ENCODE measurements around the gene SDF4.

Gene SDF4

DNA sequence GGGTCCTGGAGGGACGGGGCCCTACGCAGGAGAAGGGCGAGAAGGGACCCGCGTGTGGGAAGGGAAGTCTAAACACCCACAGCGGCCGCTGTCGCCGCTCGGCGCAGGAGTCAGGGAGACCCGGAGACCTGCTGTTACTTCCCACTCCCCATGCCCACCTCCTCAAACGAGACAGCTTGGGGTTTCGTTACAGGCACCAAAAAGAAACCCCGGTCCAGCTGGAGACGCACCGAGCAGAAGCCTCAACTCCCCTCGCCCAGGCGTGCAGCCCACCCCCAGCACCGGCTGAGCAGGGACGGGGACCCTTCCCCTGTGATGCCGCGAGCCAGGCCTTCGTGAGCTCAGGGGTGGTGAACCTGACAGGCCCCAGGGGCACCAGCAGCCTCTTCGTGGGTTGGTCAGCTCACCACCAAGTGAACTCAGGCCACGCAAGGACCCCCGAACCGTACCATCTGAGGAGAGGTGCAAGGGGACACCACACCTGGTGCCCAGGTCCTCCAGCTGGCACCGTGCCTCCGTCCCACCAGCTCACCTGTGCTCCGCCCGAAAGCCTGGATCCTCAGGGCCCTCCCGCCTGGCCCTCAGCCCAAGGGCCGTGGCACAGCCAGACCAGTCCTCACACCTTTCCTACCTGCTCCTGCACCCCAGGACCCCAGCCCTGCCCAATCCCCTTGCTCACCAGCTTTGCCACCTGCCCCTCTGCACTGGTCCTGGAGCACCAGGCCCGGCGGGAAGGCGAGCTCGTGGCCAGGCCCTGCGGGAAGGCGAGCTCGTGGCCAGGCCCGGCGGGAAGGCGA lies 5.0 kb downstream of the SDF4 start:
- DNase-seq: no peak

DNA sequence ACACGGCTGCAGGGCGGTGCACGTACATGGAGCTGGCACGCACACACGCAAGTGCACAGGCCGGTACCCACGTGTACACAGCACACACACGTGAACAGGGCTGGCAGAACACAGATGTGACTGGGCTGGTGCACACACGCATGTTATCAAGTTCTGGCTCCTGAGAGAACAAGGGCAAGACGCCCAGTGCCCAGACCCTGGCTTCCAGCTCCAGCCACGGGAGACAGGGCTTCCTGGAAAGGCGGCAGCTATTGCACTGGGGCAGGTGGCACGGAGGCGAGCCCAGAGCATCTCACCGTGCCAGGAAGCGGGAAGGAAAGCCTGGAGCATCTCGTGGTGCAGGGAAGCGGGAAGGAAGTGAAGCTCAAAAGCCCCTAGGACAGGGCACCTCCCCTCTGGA lies 5.9 kb downstream of the SDF4 start:
- no peak for DNase-seq

DNA sequence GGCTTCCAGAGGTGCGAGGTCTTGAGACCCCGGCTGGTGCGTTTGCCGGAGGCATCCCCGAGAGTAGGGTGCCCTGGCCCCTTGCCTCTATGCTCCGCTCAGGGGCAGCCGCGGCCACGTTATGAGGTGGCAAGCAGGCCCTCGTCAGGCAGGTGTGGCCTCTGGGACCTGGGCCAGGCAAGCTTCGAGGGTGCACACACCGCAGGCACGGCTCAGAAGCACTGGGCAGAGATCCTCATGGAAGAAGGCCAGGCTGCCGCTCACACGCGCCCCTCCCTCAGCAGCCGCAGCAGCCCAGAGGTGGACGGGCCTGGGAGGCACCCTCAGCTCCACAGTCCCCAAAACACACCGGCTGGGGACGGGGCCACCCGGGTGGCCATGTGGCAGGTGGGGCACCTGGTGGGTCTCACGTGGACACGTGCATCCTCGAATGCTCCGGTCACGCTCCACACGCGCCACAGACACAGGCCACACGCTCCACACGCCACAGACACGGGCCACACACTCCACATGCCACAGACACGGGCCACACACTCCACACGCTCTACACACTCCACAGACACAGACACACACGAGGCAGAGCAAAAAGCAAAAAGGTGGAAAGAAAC lies 6.5 kb downstream of the SDF4 start:
- no peak for DNase-seq

DNA sequence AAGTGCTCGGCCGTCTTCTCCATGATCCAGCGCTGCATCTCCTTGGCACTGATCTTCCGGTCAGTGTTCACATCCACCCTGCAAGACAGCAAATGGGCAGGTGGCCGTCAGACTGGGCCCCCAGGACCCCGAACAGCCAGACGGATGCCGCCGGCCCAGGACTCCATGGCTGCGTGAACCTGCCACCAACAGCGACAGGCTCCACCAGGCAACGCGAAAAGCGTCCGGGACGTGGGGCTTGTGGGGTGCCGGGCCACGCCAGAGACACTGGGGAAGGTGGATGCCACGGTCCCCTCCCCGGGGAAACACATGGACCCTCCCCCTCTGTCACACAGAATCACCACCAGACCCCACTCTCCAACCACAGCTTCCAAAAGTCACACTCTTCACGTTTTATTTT lies 7.9 kb downstream of the SDF4 start:
- no peak for DNase-seq

DNA sequence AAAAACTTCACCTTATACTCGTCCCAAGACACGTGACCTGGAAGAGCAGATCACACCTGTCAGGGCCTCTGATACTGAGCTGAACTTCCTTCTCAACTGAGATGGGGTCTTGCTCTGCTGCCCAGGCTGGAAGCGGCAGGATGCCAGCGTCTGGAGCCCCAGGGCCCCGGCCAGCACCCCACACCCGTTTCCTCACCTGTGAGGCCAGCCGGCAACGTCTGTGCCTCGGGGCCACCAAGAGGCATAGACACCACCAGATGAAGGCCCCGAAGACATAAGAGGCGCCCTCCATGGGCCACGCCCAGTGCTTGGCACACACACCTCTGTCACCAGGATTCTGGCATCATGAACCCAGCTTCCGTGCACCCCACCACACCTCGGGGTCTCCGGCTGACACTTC lies 8.5 kb downstream of the SDF4 start:
- DNase-seq: no peak

DNA sequence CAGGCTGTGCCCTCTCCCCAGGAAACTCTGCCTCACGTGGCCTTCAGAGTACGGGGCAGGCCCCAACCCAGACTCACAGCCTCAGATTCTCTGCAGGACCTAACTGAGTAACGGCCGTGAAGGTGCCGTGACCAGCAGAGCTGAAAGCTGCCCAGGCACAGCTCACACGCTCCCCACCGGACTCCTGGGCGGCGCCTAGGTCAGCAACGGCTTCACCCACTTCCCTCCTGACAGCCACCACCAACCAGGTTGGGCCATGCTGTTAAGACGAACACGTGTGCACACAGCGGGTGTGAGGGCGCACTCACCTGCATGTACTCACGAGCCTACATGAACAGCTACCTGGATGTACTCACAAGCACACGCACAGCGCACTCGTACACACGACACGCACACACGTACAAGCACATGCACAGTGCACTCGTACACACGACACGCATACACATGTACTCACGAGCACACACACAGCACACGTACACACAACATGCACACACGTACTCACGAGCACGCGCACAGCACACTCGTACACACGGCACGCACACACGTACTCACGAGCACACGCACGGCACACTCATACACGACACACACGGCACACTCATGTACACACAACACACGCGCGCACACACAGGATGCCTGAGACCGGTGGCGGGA lies 9.1 kb downstream of the SDF4 start:
- DNase-seq: no peak

DNA sequence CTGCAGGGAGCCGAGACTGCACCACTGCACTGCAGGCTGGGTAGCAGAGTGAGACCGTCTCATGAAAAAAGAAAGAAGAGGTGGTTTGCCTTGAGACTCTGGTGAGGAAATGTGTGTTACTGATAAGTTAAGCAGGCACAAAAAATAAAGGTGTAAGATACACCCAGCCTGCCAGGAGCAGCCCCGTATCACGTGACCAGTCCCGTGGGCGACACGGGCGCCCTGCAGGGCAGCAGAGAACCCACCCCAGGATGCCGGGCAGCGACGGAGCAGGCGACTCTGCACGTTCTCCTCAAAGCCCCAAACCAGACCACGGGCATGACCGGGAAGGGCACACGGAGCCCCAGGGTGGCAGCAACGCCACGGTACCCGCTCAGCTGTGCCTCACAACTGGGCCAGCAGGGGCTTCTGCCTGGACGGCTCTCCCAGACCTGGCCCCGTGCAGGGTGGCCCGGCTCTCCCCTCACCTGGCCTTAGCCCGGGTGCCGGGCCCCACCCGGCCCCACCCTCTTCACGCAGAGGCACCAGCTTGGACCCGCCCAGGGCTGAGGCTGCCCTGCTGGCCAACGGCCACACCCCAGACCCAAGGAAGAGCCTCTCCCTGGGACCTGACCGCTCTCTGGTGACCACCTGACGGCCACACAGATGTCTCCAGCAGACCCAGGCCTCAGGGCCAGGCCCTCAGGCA lies 9.8 kb downstream of the SDF4 start:
- DNase-seq: no peak

DNA sequence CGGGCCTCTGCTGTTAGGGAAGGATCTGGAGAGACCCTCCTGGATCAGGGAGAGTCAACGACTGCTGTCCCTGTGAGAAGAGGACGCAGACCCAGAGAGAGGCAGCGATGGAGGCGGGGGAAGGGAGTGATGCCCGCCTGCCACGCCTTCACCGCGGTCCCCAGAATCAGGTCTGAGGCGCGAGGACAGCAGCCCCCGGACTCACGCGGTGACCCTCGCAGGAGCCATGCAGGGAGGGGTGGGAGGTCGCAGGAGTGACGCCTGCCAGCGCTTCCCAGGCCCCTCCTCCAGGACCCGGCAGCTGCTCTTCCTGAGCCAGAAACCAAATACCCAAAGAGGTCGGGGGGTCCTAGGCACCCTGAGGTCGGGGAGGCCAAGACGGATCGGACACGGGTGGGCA lies 11.6 kb downstream of the SDF4 start:
- DNase-seq: no peak

DNA sequence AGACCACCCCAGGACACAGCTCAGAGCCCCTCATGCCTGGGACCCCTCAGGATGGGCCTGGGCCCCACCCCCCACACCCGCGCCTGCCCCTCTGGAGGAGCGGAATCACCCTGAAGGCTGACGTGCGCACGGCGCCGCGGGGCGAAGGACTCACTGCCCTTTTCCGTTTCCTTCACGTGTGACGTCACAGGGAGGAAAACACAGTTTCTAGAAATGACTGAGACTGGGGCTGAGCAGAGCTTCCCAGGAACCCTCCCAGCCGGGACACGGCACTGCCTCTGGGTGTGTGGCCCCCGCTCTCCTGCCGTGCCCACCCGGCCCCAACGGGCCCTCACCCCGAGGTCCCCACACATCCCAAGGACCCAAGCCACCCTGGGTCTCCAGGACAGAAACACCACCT lies 12.5 kb downstream of the SDF4 start:
- DNase-seq: no peak

DNA sequence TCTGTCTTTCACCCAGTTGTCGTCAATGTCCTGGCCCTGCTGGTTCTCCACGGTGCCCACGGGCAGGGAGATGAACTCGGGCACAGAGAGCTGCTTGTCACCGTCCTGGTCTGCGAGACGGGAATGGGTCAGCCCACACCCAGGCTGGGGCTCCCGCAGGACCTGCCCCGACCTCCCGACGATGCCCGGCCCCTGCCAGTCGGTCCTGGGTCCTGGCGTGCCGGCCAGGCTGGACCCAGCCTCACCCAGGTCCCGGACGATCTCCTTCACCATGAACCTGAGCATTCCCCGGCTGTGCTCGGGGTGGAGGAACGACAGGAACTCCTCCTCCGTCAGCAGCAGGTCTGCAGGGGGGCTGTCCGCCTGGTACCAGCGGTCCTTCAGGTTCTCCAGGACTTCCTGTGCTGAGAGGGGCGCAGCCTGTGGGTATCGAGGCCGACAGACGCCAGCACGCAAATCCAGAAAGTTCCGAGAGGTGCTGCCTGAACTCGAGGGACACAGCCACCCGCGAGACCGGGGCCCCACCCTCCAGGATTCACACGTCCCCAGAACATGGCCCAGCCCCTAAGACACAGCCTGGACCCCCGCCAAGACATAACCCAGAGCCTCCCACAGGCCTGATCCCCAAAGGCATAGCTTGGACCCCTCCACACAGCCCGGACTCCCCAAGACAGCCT lies 13.1 kb downstream of the SDF4 start:
- no peak for DNase-seq

DNA sequence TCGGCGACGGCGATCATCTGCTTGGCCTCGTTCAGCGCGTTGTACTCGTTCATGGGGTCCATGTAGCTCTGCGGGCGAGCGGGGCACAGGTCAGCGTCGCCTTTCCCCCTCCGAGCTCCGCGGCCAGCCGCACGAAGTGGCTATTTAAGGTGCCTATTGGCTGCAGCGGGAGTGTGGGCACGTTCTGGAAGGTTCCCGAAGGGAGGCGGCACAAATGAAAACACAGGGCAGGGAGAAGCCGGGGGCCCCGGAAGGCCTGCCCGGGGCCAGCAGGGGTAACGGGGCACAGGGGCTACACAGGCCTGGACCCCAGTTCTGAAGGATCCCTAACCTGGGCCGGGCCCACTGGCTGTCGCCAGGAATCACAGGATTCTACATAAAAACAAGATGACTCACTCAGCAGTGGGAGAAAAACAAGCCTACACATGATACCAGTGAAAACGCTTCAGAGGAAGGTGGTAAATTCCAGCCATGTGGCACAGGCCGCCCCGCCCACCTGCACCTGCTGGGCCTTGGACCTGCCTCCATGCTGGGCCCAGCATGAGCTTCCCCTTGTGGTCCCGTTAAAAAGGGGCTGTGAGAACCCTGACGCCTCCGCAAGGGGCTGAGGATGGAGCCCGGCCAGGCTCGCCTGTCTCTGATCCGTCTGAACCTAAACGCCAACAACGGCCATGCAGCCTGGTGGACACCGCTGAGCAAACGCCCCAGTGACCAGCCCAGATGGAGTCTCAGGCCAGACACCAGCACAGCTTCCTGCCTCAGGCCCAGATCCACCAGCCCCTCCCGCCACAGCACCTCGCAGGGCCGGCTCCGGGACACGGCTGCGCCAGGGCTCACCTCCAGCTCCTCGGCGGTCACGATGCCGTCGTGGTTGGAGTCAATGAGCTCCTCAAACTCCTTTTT lies 13.9 kb downstream of the SDF4 start:
- DNase-seq: no peak

DNA sequence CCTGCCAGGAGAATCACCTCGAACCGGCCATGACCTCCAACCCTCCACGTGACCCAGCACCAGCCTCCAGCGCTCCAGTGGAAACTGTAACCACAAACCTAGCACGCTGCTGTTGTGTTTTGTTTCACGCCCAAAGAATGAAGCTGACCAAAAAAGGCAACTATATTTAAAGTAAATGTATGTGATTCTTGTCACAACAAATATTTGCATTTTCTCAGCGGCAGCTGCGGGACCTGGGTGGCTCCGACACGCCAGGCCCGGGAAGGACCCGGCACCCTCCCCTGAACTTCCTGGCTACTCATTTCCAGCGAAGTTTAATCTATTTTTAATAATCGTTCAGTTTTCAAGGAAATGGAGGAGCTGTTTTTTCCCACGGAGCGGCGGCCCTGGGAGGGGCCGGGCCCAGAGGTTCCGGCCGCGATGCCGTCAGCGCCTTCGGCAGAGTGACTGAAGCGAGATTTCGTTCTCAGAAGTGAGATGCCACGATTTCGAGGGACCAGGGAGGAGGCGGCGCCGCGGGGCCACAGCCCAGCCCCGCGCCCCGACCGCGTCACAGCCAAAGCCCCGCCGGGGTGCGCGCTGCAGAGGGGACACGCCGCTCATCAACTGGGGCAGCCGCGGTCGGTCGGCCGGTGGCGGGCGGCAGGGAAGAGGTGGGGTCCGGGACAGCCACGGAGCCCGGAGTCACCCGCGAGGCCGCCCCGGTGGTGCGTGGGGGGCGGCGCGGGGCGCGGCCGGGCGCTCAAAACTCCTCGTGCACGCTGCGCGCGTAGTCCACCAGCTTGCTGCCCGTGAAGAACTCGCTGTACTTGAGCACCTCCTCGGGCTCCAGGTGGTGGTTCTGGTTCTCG lies 14.8 kb downstream of the SDF4 start:
- DNase-seq: no peak

DNA sequence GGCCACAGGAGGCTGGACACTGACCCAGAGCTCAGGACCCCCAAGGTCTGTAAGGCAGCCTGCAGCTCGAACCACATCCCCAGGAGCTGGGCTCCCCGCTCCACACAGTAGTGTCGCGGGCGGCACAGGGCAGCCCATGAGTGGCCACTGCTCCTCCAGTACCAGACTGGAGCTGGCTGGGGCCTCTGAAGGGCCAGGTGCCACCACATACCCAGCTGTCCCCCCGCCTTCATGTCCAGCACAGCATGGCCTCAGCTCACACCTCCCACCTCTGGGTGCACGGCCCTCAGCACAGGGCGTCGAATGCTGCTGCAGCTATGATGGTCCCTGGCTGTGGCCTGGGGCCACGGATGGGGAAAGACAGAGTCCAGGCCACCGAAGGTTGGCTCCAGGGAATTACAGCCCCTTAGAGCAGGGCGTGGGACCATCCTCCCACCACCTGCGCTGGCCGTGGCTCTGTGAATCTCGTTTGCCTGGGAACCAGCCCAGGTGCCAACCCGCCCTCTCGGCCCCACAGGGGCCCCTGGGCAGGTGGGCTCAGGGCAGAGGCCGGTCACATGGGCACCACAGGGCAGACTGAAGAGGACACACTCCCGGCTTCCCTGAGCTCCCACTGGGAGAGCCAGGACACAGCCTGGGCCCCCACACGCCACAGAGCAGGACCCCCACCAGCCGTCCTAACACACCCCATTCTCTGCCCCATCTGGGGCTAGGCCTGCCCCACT lies 15.8 kb downstream of the SDF4 start:
- no peak for DNase-seq

DNA sequence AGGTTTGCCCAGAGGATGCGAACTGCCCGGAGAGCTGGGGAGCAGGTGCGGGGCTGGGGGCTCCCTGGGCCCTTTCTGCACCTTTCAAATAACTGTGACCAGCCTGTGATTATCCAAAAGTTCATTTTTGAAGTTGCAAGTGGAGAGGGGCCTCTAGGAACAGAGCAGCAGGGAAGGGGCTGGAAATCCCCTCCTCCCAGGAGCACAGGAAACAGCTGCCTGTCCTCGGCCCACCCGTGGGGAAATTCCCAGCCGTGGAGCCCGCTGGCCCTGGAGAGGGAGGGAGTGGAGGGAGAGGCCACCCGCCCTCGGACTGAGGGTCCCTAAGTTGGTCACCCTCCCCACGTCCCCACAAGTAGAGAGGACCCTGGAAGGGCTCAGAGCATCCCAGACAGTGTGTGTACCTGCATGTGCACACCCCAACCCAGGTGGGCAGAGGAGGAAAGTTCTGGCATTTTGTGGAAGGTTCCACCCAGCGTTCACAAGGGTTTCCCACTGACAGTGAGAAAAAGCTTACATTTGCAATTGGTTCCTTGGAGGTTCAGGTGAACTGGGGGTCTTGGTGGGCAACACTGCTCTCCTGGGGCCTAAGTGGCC lies 16.6 kb downstream of the SDF4 start:
- DNase-seq: no peak

DNA sequence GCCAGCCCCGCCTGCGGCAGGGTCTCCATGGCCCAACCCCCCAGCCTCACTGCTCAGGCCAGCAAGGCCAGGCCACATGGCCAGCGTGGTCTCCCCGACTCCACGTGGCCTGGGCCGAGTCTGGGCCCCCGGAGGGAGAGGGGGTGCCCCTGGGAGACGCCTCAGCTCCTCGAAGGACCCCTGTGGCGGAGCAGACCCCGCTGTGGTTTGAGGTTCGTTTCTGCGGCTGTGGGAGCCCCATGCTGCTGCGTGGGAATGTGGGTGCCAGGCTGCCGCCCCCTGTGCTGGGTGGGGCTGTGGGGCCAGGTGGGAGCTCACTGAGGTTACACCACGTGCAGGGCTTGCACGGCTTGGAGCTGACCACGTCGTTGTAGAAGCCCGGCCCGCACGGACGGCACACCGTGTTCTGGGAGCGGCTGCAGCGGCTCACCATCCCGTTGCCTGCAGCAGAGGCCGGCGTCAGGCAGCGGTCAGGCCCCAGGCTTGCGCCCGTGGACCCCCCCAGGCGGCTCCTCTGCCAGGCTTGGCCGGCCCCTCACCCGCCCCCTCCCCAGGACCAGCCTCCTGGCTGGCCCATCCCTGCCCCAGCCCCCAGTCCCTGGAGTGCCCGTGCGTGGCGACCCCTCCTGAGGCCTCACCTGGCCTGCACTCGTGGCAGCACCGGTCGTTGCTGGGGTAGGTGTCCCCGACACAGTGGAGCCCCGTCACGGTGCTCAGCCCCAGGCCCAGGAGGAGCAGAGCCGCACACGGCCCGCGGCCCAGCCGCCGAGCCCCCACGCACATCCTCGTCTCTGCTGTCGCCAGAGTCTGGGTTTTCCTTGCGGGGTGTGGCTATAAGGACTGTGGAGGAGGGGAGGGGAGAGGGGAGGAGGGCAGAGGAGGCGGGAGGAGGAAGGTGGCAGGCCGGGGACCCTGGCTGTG lies 18.2 kb downstream of the SDF4 start, which contains the start of gene TNFRSF4:
TSS of gene TNFRSF4 (minus strand) at position 809 of the 921 bp plus-strand sequence. CDS start at position 783, 26 bp downstream.
- DNase-seq: no peak

DNA sequence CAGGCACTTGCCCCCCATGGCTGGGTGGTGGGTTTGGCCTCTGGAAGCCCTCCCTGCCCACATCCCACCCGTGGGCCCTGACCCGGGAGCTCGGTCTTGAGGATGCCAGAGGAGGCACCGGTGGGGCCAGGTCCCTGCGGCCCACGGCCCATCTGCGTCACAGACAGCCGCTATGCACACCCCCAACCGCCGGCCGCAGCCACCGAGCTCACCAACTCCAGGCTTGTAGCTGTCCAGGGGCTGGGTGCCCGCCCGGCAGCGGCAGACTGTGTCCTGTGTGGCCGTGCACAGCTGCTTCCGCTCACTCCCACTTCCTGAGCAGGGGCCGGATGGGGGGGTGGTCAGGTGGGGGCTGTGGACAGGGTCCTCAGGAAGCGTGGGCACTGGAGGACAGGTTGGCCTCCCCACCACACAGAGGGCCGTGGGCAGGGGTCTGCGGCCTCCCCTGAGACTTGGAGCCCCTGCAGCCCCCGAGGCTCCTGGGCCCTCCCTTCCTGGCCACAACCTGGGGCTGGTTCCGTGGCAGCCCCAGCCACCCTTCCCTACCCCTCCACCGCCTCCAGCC lies 18.9 kb downstream of the SDF4 start:
- DNase-seq: no peak

DNA sequence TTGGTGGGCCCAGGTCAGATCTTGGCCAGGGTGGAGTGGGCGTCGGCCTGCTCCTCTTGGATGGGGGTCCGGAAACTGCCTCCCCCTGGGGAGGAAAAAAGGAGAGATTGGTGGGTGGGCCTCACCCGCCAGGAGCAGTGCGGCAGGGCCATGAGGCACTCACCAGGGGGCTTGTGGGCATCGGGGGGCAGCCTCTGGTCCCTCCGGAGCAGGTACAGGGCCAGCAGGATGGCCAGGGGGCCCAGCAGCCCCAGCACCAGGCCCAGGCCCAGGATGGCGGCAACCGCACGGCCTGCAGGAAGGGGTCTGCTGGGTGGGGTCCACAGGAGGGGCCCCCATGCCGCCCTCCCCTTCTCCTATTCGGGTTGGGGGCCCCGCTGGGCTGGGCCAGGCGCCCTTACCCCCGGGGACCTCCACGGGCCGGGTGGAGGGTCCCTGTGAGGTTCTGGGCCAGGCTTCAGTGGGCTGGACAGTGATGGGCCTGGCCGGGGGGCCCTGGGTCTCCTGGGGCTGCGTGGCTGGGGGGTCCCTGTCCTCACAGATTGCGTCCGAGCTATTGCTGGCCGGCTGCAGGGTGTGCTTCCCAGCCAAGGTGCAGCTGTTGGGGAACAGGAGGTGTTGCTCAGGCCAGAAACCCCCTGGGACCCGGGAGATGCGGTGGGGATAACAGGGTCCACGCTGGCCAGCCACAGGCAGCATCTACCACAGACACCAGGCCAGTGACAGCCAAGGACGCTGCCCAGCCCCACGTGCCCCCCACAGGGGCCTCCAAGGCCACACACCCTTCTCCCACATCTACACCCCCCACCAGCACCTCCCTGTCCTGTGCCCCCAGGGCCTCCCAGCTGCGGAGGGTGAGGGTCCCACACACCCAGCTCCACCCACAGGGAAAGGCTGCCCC lies 20.0 kb downstream of the SDF4 start:
- no peak for DNase-seq
